ENCODE data around the gene SEBOX. TPM values are rescaled to one million over a fixed set of nuclear protein-coding genes. Genes with fewer than 3 reads are reported as not detected.

The SEBOX gene
- total RNA-seq, 1 donor from 2014 or later: not detected

DNA sequence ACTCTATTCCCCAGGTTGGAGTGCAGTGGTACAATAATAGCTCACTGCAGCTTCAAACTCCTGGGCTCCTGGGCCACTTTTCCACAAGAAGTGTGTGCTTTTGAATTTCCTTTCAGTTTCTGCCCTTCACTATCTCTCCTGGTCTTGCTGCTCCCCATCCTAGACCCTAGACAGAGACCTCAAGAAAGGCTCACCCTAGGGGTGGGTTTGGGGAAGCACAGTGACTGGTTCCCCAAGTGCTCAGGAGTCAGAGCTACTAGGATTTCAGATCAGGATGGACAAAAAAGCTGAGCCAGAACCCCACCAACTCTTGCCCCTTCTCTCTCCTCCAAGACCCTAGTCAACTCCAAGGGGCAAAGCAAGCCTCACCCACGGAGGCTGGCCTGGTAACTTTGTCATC, 1.6 kb upstream of the SEBOX start:
- Mint-ChIP-seq H3K27ac (no peak overlapping the region), H3K4me3 (no peak overlapping the region), H3K9me3 (no peaks in the 10 kb centered on the region), H3K4me1 (ENCODE audit: unreplicated experiment) (peaks cover 17% of the 10 kb centered on the region), H3K27me3 (peaks cover 4% of the 10 kb centered on the region), H3K36me3 (no peaks in the 10 kb centered on the region)
- TF ChIP-seq CTCF (conservative IDR thresholded peaks at IDR 0.05): peak; percentile 14
- DNase-seq (ENCODE audit: extremely low spot score, unreplicated experiment): no peak

DNA sequence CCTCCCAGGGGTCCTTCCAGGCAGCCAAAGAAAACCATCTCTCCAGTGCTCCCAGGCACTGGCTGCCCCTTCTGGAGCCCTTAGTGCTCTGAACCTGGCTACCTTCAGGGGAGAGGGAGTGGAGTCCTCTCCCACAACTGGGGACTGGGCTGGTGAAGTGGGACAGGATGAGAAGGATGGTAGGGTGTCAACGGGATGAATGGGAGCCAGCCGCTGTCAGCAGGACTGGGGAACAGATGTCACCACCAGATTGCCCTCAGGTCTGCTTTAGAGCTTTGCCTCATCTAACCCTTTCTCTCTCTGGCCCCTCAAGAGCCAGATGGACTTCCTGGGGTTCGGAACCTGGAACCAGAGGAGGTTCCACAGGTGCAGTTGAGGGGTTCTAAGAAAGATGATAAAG, 488 bp upstream of the SEBOX start:
- Mint-ChIP-seq H3K4me1 (ENCODE audit: unreplicated experiment) (peaks cover 9% of the 10 kb centered on the region), H3K36me3 (peaks cover 2% of the 10 kb centered on the region), H3K4me3 (no peak overlapping the region), H3K9me3 (no peaks in the 10 kb centered on the region), H3K27ac (no peak overlapping the region), H3K27me3 (no peaks in the 10 kb centered on the region)
- DNase-seq (ENCODE audit: extremely low spot score, unreplicated experiment): no peak
- no peak for TF ChIP-seq CTCF (conservative IDR thresholded peaks at IDR 0.05)

- Mint-ChIP-seq H3K36me3 (peaks cover 5% of the 10 kb centered on the region), H3K27ac (no peak overlapping the region), H3K9me3 (no peaks in the 10 kb centered on the region), H3K27me3 (no peaks in the 10 kb centered on the region), H3K4me1 (ENCODE audit: unreplicated experiment) (no peaks in the 10 kb centered on the region), H3K4me3 (no peak overlapping the region)
- no peak for DNase-seq (ENCODE audit: extremely low spot score, unreplicated experiment)
- TF ChIP-seq CTCF (conservative IDR thresholded peaks at IDR 0.05): no peak
These were observed 986 bp downstream of the SEBOX start for GRCh38 chr17:28363776-28364650.

DNA sequence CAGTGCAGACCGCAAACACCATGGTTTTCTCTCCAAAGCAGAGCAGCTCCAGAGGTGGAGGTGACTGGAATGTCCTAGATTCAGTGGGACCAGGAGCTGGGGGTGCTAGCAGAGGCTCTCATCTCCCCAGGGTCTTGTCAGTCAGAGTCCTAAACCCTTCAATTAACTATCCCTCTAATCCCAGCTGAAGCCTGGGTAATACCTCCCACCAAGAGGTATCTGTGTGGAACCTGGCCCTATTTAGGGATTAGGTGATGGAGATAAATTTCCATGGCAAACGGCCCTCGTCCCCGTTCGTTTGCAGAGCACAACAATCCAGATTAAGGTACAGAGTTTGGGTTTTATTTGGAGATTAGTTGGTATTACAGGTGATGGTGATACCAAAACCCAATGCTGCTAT, 1.8 kb downstream of the SEBOX start:
- H3K27me3 Mint-ChIP-seq: no peaks in the 10 kb centered on the region
- DNase-seq (ENCODE audit: extremely low spot score, unreplicated experiment): no peak
- no peak overlapping the region for H3K4me3 Mint-ChIP-seq
- peaks cover 5% of the 10 kb centered on the region for H3K36me3 Mint-ChIP-seq
- peaks cover 4% of the 10 kb centered on the region for H3K4me1 Mint-ChIP-seq (ENCODE audit: unreplicated experiment)
- no peaks in the 10 kb centered on the region for H3K9me3 Mint-ChIP-seq
- no peak for TF ChIP-seq CTCF (conservative IDR thresholded peaks at IDR 0.05)
- no peak overlapping the region for H3K27ac Mint-ChIP-seq

DNA sequence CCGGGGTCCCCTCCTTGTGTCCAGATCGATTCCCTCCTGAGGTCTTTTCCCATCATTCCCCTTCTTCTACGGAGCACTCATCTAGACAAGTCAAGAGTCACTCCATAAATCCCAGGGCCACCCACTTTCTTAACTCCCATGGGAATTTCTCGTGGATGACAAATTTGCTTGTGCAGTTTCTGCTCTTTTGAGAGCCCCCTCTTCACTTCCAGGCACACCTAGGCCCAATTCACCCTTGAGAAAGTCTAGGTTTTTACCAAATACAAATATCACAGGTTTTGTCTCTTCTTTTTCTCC, 7.2 kb downstream of the SEBOX start:
- peak overlapping the region; percentile 92 for H3K27ac Mint-ChIP-seq
- peak overlapping the region; percentile 96 for H3K4me3 Mint-ChIP-seq
- no peak for DNase-seq (ENCODE audit: extremely low spot score, unreplicated experiment)
- TF ChIP-seq CTCF (conservative IDR thresholded peaks at IDR 0.05): no peak
- peaks cover 5% of the 10 kb centered on the region for H3K36me3 Mint-ChIP-seq
- no peaks in the 10 kb centered on the region for H3K9me3 Mint-ChIP-seq
- peaks cover 17% of the 10 kb centered on the region for H3K4me1 Mint-ChIP-seq (ENCODE audit: unreplicated experiment)
- H3K27me3 Mint-ChIP-seq: no peaks in the 10 kb centered on the region

Data from type B pancreatic cell (in vitro differentiated cells).